ENCODE measurements around the gene FAM117B.

Gene FAM117B

DNA sequence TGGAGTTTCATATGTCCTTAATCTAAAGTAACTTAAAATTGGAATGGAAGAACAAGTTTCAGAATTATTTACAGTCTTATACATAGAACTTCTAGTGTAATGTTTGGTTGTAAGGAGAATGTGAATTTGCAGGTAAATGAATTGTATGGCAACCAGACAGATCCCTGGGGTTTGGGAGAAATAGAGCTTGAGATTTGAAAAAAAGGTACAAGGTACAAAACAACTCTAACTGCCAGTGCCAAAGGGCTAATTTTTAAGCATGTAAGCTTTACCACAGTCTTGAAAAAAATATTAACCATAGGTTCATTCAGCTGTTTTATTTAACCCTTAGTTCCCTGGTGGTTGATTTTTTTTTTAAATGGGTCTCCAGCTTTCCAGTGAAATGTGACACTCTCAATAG, 133.5 kb downstream of the FAM117B start:
- Histone ChIP-seq H3K36me3 (ENCODE audit: control insufficient read depth in 1 of 2, insufficient read depth in 2 of 2, low read length in 2 of 2) (peaks cover 8 to 13% of the 10 kb centered on the region in 2 donors), H3K27me3 (ENCODE audit: control insufficient read depth in 1 of 2, insufficient read depth in 2 of 2, low read length in 2 of 2) (no peaks in the 10 kb centered on the region), H3K4me3 (ENCODE audit: low read depth in 1 of 2, low read length in 2 of 2) (no peak overlapping the region), H3K27ac (ENCODE audit: low read depth, low read length) (peak overlapping the region; percentile 1), H3K9ac (ENCODE audit: low read depth in 1 of 2, low read length in 2 of 2) (no peak overlapping the region), H3K9me3 (ENCODE audit: control insufficient read depth in 1 of 2, low read length in 2 of 2) (no peaks in the 10 kb centered on the region), H3K4me1 (ENCODE audit: control insufficient read depth in 1 of 2, insufficient read depth in 2 of 2, low read length in 2 of 2) (peaks cover 5 to 15% of the 10 kb centered on the region in 2 donors)

- H3K27me3 ChIP-seq (ENCODE audit: control insufficient read depth in 1 of 2, insufficient read depth in 2 of 2, low read length in 2 of 2): no peaks in the 10 kb centered on the region
- H3K4me1 ChIP-seq (ENCODE audit: control insufficient read depth in 1 of 2, insufficient read depth in 2 of 2, low read length in 2 of 2): peaks cover 5 to 15% of the 10 kb centered on the region in 2 donors
- no peak overlapping the region for H3K4me3 ChIP-seq (ENCODE audit: low read depth in 1 of 2, low read length in 2 of 2)
- no peak overlapping the region for H3K9ac ChIP-seq (ENCODE audit: low read depth in 1 of 2, low read length in 2 of 2)
- no peak overlapping the region for H3K27ac ChIP-seq (ENCODE audit: low read depth, low read length)
- H3K9me3 ChIP-seq (ENCODE audit: control insufficient read depth in 1 of 2, low read length in 2 of 2): no peaks in the 10 kb centered on the region
- peaks cover 8 to 13% of the 10 kb centered on the region in 2 donors for H3K36me3 ChIP-seq (ENCODE audit: control insufficient read depth in 1 of 2, insufficient read depth in 2 of 2, low read length in 2 of 2)
Measured at GRCh38 chr2:202769201-202769600, 134.4 kb downstream of the FAM117B start.

- H3K9me3 ChIP-seq (ENCODE audit: control insufficient read depth in 1 of 2, low read length in 2 of 2): no peaks in the 10 kb centered on the region
- no peak overlapping the region for H3K9ac ChIP-seq (ENCODE audit: low read depth in 1 of 2, low read length in 2 of 2)
- H3K4me3 ChIP-seq (ENCODE audit: low read depth in 1 of 2, low read length in 2 of 2): no peak overlapping the region
- H3K4me1 ChIP-seq (ENCODE audit: control insufficient read depth in 1 of 2, insufficient read depth in 2 of 2, low read length in 2 of 2): peaks cover 5 to 15% of the 10 kb centered on the region in 2 donors
- H3K27ac ChIP-seq (ENCODE audit: low read depth, low read length): no peak overlapping the region
- H3K27me3 ChIP-seq (ENCODE audit: control insufficient read depth in 1 of 2, insufficient read depth in 2 of 2, low read length in 2 of 2): no peaks in the 10 kb centered on the region
- H3K36me3 ChIP-seq (ENCODE audit: control insufficient read depth in 1 of 2, insufficient read depth in 2 of 2, low read length in 2 of 2): peaks cover 6 to 7% of the 10 kb centered on the region in 2 donors
Measured at GRCh38 chr2:202771336-202771735, 136.6 kb downstream of the FAM117B start.

DNA sequence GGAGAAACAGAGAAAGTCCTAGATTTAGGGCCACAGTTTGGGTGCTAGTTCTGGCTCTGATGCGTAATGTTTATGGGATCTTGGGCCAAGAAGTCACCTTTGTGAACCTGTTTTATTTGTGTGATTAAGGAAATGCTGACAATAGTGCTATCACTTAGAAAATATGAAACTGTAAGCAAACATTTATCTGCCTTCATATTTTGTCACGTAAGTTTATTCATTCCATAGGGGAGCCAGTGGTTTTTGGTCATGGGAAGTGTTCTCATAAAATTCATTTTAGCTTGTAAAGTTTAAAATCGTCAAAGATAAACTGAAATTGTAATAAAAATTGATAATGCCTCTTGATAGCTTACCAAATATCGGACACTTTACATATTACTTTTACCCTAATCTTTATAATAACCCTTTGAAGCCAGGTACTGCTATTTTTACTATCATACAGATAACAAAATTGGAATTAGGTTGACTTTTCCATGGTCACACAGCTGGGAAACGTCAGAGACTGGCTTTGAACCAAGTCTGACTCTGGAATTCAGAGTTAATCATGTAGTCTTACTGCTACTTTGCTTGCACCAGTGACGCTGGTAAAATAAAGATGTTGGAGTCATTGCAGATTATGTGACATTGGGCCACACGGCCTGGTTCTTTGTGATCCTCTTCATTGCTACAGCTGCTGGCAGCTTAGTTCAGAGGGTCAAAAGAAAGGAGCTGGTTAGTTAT, 137.1 kb downstream of the FAM117B start:
- no peaks in the 10 kb centered on the region for H3K27me3 ChIP-seq (ENCODE audit: control insufficient read depth in 1 of 2, insufficient read depth in 2 of 2, low read length in 2 of 2)
- H3K9me3 ChIP-seq (ENCODE audit: control insufficient read depth in 1 of 2, low read length in 2 of 2): no peaks in the 10 kb centered on the region
- peaks cover 6% of the 10 kb centered on the region in 2 donors for H3K36me3 ChIP-seq (ENCODE audit: control insufficient read depth in 1 of 2, insufficient read depth in 2 of 2, low read length in 2 of 2)
- H3K9ac ChIP-seq (ENCODE audit: low read depth in 1 of 2, low read length in 2 of 2): no peak overlapping the region
- H3K27ac ChIP-seq (ENCODE audit: low read depth, low read length): no peak overlapping the region
- peaks cover 5 to 15% of the 10 kb centered on the region in 2 donors for H3K4me1 ChIP-seq (ENCODE audit: control insufficient read depth in 1 of 2, insufficient read depth in 2 of 2, low read length in 2 of 2)
- H3K4me3 ChIP-seq (ENCODE audit: low read depth in 1 of 2, low read length in 2 of 2): no peak overlapping the region

- H3K36me3 ChIP-seq (ENCODE audit: control insufficient read depth in 1 of 2, insufficient read depth in 2 of 2, low read length in 2 of 2): peaks cover 6% of the 10 kb centered on the region in 2 donors
- H3K9ac ChIP-seq (ENCODE audit: low read depth in 1 of 2, low read length in 2 of 2): no peak overlapping the region
- no peak overlapping the region for H3K27ac ChIP-seq (ENCODE audit: low read depth, low read length)
- H3K27me3 ChIP-seq (ENCODE audit: control insufficient read depth in 1 of 2, insufficient read depth in 2 of 2, low read length in 2 of 2): no peaks in the 10 kb centered on the region
- H3K4me1 ChIP-seq (ENCODE audit: control insufficient read depth in 1 of 2, insufficient read depth in 2 of 2, low read length in 2 of 2): peaks cover 5 to 15% of the 10 kb centered on the region in 2 donors
- no peaks in the 10 kb centered on the region for H3K9me3 ChIP-seq (ENCODE audit: control insufficient read depth in 1 of 2, low read length in 2 of 2)
- no peak overlapping the region for H3K4me3 ChIP-seq (ENCODE audit: low read depth in 1 of 2, low read length in 2 of 2)
Measured at GRCh38 chr2:202773301-202773973, 138.7 kb downstream of the FAM117B start.

GRCh38 chr2:202774104-202774503, 139.3 kb downstream of the FAM117B start:
- H3K4me1 ChIP-seq (ENCODE audit: control insufficient read depth in 1 of 2, insufficient read depth in 2 of 2, low read length in 2 of 2): peaks cover 5 to 16% of the 10 kb centered on the region in 2 donors
- no peaks in the 10 kb centered on the region for H3K9me3 ChIP-seq (ENCODE audit: control insufficient read depth in 1 of 2, low read length in 2 of 2)
- H3K27me3 ChIP-seq (ENCODE audit: control insufficient read depth in 1 of 2, insufficient read depth in 2 of 2, low read length in 2 of 2): no peaks in the 10 kb centered on the region
- no peak overlapping the region for H3K27ac ChIP-seq (ENCODE audit: low read depth, low read length)
- H3K9ac ChIP-seq (ENCODE audit: low read depth in 1 of 2, low read length in 2 of 2): no peak overlapping the region
- H3K4me3 ChIP-seq (ENCODE audit: low read depth in 1 of 2, low read length in 2 of 2): no peak overlapping the region
- H3K36me3 ChIP-seq (ENCODE audit: control insufficient read depth in 1 of 2, insufficient read depth in 2 of 2, low read length in 2 of 2): peaks cover 6% of the 10 kb centered on the region in 2 donors

DNA sequence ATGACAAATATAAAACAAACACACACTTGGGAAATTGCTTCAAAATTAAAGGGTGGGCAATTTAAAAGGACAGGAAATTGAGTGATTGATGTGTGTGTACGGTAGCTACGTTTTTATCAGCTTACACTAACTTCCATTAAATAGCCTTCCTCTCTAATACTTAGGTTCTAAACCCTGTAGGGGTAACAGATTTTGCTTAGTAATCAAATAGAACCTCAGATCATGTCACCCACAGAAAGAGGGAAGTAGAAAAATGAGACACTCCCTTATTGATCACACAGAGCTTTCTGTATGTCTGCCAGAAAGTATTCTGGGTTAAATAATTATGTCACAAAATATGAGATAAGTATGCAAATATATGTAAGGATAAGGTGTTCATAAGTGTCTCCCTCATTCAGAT, 143.4 kb downstream of the FAM117B start:
- H3K27ac ChIP-seq (ENCODE audit: low read depth, low read length): no peak overlapping the region
- no peaks in the 10 kb centered on the region for H3K9me3 ChIP-seq (ENCODE audit: control insufficient read depth in 1 of 2, low read length in 2 of 2)
- H3K9ac ChIP-seq (ENCODE audit: low read depth in 1 of 2, low read length in 2 of 2): no peak overlapping the region
- no peaks in the 10 kb centered on the region for H3K27me3 ChIP-seq (ENCODE audit: control insufficient read depth in 1 of 2, insufficient read depth in 2 of 2, low read length in 2 of 2)
- peaks cover 6 to 17% of the 10 kb centered on the region in 2 donors for H3K36me3 ChIP-seq (ENCODE audit: control insufficient read depth in 1 of 2, insufficient read depth in 2 of 2, low read length in 2 of 2)
- H3K4me3 ChIP-seq (ENCODE audit: low read depth in 1 of 2, low read length in 2 of 2): no peak overlapping the region
- H3K4me1 ChIP-seq (ENCODE audit: control insufficient read depth in 1 of 2, insufficient read depth in 2 of 2, low read length in 2 of 2): peaks cover 0 to 12% of the 10 kb centered on the region in 2 donors

DNA sequence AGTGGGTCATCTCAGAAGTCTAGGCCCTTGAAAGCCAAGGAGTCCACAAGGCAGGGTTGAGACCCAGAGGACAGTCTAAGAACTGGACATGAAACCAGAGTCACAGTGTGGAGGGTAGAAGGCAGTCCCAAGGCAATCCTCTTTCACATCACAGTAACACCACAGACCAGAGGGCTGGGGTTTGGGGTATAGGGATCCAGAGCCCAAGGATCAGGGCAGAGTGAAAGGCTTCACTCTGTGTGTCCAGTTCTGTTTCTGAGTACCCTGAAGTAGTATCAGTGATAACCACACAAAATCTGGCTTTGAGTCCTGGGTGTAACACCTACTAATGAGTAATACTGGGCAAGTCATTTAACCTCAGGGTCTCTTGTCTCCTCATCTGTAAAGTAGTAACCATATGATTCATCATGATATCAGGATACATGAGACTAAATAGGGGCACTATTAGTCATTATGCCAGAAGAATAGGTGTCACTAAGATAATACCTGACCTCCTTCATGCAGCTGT, 145.8 kb downstream of the FAM117B start:
- Histone ChIP-seq H3K4me1 (ENCODE audit: control insufficient read depth in 1 of 2, insufficient read depth in 2 of 2, low read length in 2 of 2) (peaks cover 0 to 13% of the 10 kb centered on the region in 2 donors), H3K27me3 (ENCODE audit: control insufficient read depth in 1 of 2, insufficient read depth in 2 of 2, low read length in 2 of 2) (no peaks in the 10 kb centered on the region), H3K27ac (ENCODE audit: low read depth, low read length) (no peak overlapping the region), H3K4me3 (ENCODE audit: low read depth in 1 of 2, low read length in 2 of 2) (no peak overlapping the region), H3K9me3 (ENCODE audit: control insufficient read depth in 1 of 2, low read length in 2 of 2) (no peaks in the 10 kb centered on the region), H3K36me3 (ENCODE audit: control insufficient read depth in 1 of 2, insufficient read depth in 2 of 2, low read length in 2 of 2) (peaks cover 2 to 18% of the 10 kb centered on the region in 2 donors), H3K9ac (ENCODE audit: low read depth in 1 of 2, low read length in 2 of 2) (no peak overlapping the region)

- peaks cover 0 to 12% of the 10 kb centered on the region in 2 donors for H3K4me1 ChIP-seq (ENCODE audit: control insufficient read depth in 1 of 2, insufficient read depth in 2 of 2, low read length in 2 of 2)
- H3K36me3 ChIP-seq (ENCODE audit: control insufficient read depth in 1 of 2, insufficient read depth in 2 of 2, low read length in 2 of 2): peaks cover 6 to 18% of the 10 kb centered on the region in 2 donors
- H3K27ac ChIP-seq (ENCODE audit: low read depth, low read length): no peak overlapping the region
- H3K9ac ChIP-seq (ENCODE audit: low read depth in 1 of 2, low read length in 2 of 2): no peak overlapping the region
- H3K4me3 ChIP-seq (ENCODE audit: low read depth in 1 of 2, low read length in 2 of 2): no peak overlapping the region
- no peaks in the 10 kb centered on the region for H3K9me3 ChIP-seq (ENCODE audit: control insufficient read depth in 1 of 2, low read length in 2 of 2)
- H3K27me3 ChIP-seq (ENCODE audit: control insufficient read depth in 1 of 2, insufficient read depth in 2 of 2, low read length in 2 of 2): no peaks in the 10 kb centered on the region
Measured at GRCh38 chr2:202782940-202783558, 148.3 kb downstream of the FAM117B start.

DNA sequence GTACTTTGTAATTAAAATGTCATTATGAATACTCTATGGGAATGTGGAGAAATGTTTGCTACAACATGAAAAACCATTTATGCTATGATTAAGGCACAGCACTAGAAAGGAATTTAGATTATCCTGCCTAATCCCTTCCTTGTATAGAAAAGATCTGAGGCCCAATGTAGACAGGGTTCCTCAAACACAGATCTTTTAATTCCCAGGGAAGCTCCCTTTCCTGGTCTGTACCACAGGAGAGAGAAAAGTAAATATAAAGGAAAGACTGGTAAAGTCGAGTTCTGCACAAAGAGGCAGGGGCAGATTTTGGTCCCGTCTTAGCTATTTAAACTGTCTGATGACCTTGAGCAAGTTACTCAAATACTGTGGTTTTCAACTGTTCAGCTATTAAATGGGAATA, 152.1 kb downstream of the FAM117B start:
- peaks cover 6% of the 10 kb centered on the region in 2 donors for H3K36me3 ChIP-seq (ENCODE audit: control insufficient read depth in 1 of 2, insufficient read depth in 2 of 2, low read length in 2 of 2)
- no peak overlapping the region for H3K9ac ChIP-seq (ENCODE audit: low read depth in 1 of 2, low read length in 2 of 2)
- H3K4me1 ChIP-seq (ENCODE audit: control insufficient read depth in 1 of 2, insufficient read depth in 2 of 2, low read length in 2 of 2): peaks cover 0 to 7% of the 10 kb centered on the region in 2 donors
- no peaks in the 10 kb centered on the region for H3K9me3 ChIP-seq (ENCODE audit: control insufficient read depth in 1 of 2, low read length in 2 of 2)
- H3K27ac ChIP-seq (ENCODE audit: low read depth, low read length): no peak overlapping the region
- H3K4me3 ChIP-seq (ENCODE audit: low read depth in 1 of 2, low read length in 2 of 2): no peak overlapping the region
- no peaks in the 10 kb centered on the region for H3K27me3 ChIP-seq (ENCODE audit: control insufficient read depth in 1 of 2, insufficient read depth in 2 of 2, low read length in 2 of 2)

All from duodenal mucosa (tissue), 2 donors.